Mesenchymal stem cell (in vitro differentiated cells and primary cell): ENCODE measurements around the gene ERMAP.

Experiments used
- DNase-seq: peaks from one replicate; pipeline ENCODE4 v3.0.0-alpha.2; 2013
- H2AFZ ChIP-seq: one replicate; pipeline ENCODE4 v1.6.1; 2013; ENCODE audit warnings: low read depth, mild to moderate bottlenecking, control low read depth, inconsistent platforms, low read length, moderate library complexity
- H2AK5ac ChIP-seq: 2 replicates; pipeline ENCODE4 v1.6.1; 2013; ENCODE audit warnings: low read length, moderate library complexity, mild to moderate bottlenecking, inconsistent platforms; ENCODE audit not compliant: severe bottlenecking
- H2BK120ac ChIP-seq: one replicate; pipeline ENCODE4 v1.6.1; 2013; ENCODE audit warnings: low read depth, mild to moderate bottlenecking, inconsistent platforms, low read length, moderate library complexity
- H2BK12ac ChIP-seq, 2 experiments: one replicate each; pipeline ENCODE4 v1.6.1; 2013; ENCODE audit warnings: inconsistent platforms in 2 of 2, low read length in 2 of 2, mild to moderate bottlenecking in 2 of 2, moderate library complexity in 2 of 2, control low read depth in 1 of 2
- H2BK15ac ChIP-seq: one replicate; pipeline ENCODE4 v1.6.1; 2013; ENCODE audit warnings: mild to moderate bottlenecking, low read depth, inconsistent platforms; ENCODE audit not compliant: poor library complexity, severe bottlenecking
- H2BK5ac ChIP-seq: 2 replicates; pipeline ENCODE4 v1.6.1; 2013; ENCODE audit warnings: low read depth, mild to moderate bottlenecking, low read length, control low read depth, inconsistent platforms; ENCODE audit not compliant: poor library complexity, severe bottlenecking
- H3K14ac ChIP-seq, 2 experiments: one replicate each; pipeline ENCODE4 v1.6.1; 2013; ENCODE audit warnings: inconsistent platforms in 2 of 2, low read length in 2 of 2, control low read depth in 1 of 2, mild to moderate bottlenecking in 1 of 2, moderate library complexity in 1 of 2
- H3K18ac ChIP-seq, 2 experiments: one replicate each; pipeline ENCODE4 v1.6.1; 2013; ENCODE audit warnings: inconsistent platforms in 2 of 2, low read length in 2 of 2, control low read depth in 1 of 2, low read depth in 1 of 2, mild to moderate bottlenecking in 1 of 2
- H3K23ac ChIP-seq, 2 experiments: one replicate each; pipeline ENCODE4 v1.6.1; 2013; ENCODE audit warnings: inconsistent platforms in 2 of 2, low read length in 2 of 2, mild to moderate bottlenecking in 2 of 2, moderate library complexity in 2 of 2, control low read depth in 1 of 2
- H3K27ac ChIP-seq: 2 replicates; pipeline ENCODE4 v1.5.1; 2013; ENCODE audit warnings: mild to moderate bottlenecking, moderate library complexity, low read length, control low read depth, inconsistent platforms; ENCODE audit not compliant: poor library complexity, severe bottlenecking
- H3K27me3 ChIP-seq, 2 experiments: 2 replicates each; pipeline versions ENCODE4 v1.6.1 to v1.7.0; 2013; ENCODE audit warnings: low read length in 2 of 2, mild to moderate bottlenecking in 2 of 2, moderate library complexity in 2 of 2, control low read depth in 1 of 2, inconsistent platforms in 1 of 2; ENCODE audit not compliant: control insufficient read depth in 1 of 2, insufficient read depth in 1 of 2
- H3K36me3 ChIP-seq, 2 experiments: 2 replicates each; pipeline versions ENCODE4 v1.6.1 to v1.7.0; 2013; ENCODE audit warnings: low read length in 2 of 2, control low read depth in 1 of 2, inconsistent platforms in 1 of 2, low read depth in 1 of 2, mild to moderate bottlenecking in 1 of 2; ENCODE audit not compliant: insufficient read depth in 2 of 2, control insufficient read depth in 1 of 2
- H3K4ac ChIP-seq, 2 experiments: one replicate each; pipeline ENCODE4 v1.6.1; 2013; ENCODE audit warnings: inconsistent platforms in 2 of 2, low read length in 2 of 2, mild to moderate bottlenecking in 2 of 2, moderate library complexity in 2 of 2, control low read depth in 1 of 2, low read depth in 1 of 2
- H3K4me1 ChIP-seq: 2 replicates; pipeline ENCODE4 v1.6.1; 2013; ENCODE audit warnings: low read depth, low read length, control low read depth; ENCODE audit not compliant: control insufficient read depth, insufficient read depth
- H3K4me2 ChIP-seq: 2 replicates; pipeline ENCODE4 v1.6.1; 2013; ENCODE audit warnings: low read length, mild to moderate bottlenecking, inconsistent platforms; ENCODE audit not compliant: poor library complexity, severe bottlenecking
- H3K4me3 ChIP-seq, 2 experiments: 2 replicates each; pipeline versions ENCODE4 v1.5.1 to v1.7.0; 2013; ENCODE audit warnings: low read length in 2 of 2, mild to moderate bottlenecking in 2 of 2, control low read depth in 1 of 2, low read depth in 1 of 2; ENCODE audit not compliant: insufficient read depth in 1 of 2
- H3K79me1 ChIP-seq: replicated peaks from 2 replicates; pipeline ENCODE4 v1.6.1; 2013; ENCODE audit warnings: mild to moderate bottlenecking, control low read depth, low read length, inconsistent platforms; ENCODE audit not compliant: poor library complexity, severe bottlenecking
- H3K9ac ChIP-seq: 2 replicates; pipeline ENCODE4 v1.7.0; 2013; ENCODE audit warnings: mild to moderate bottlenecking, low read length, moderate library complexity
- H3K9me3 ChIP-seq: 2 replicates; pipeline ENCODE4 v1.7.0; 2013; ENCODE audit warnings: mild to moderate bottlenecking, low read length; ENCODE audit not compliant: control insufficient read depth
- H4K8ac ChIP-seq: one replicate; pipeline ENCODE4 v1.6.1; 2013; ENCODE audit warnings: inconsistent platforms, mild to moderate bottlenecking, low read length, moderate library complexity
- H4K91ac ChIP-seq: one replicate; pipeline ENCODE4 v1.6.1; 2013; ENCODE audit warnings: mild to moderate bottlenecking, low read length, inconsistent platforms
- WGBS: methylation state at CpG from one replicate; pipeline ENCODE4 v1.1.7; 2013; ENCODE audit warnings: mixed read lengths; 5-methylcytosine and 5-hydroxymethylcytosine counted together

Gene ERMAP

GRCh38 chr1:42817440-42817767 is 482 bp downstream of the ERMAP start:
- Histone ChIP-seq H2AFZ (no peak overlapping the region), H4K8ac (no peak overlapping the region)

GRCh38 chr1:42817976-42818375 is 1.1 kb downstream of the ERMAP start:
- 98% methylated on average over 3 of the region's 3 CpGs for WGBS
- H2AFZ ChIP-seq, result no peak overlapping the region
- no peak overlapping the region for H3K27ac ChIP-seq
- H3K4ac ChIP-seq, result no peak overlapping the region
- no peak overlapping the region for H4K91ac ChIP-seq
- peak overlapping the region; percentile 80 for H3K9ac ChIP-seq
- peaks cover 4 to 8% of the 10 kb centered on the region in 2 experiments for H3K36me3 ChIP-seq
- H3K79me1 ChIP-seq, result peaks cover 17% of the 10 kb centered on the region
- no peak overlapping the region for H2BK15ac ChIP-seq
- DNase-seq, result no peak
- H2BK5ac ChIP-seq, result no peak overlapping the region
- H2BK12ac ChIP-seq, result no peak overlapping the region
- no peak overlapping the region for H3K18ac ChIP-seq
- no peaks in the 10 kb centered on the region for H3K27me3 ChIP-seq
- no peak overlapping the region for H3K4me2 ChIP-seq
- H3K9me3 ChIP-seq, result no peaks in the 10 kb centered on the region
- peaks cover 6% of the 10 kb centered on the region for H3K4me1 ChIP-seq
- H4K8ac ChIP-seq, result no peak overlapping the region
- H3K14ac ChIP-seq, result no peak overlapping the region
- no peak overlapping the region for H2AK5ac ChIP-seq
- no peak overlapping the region for H3K23ac ChIP-seq
- no peak overlapping the region for H2BK120ac ChIP-seq
- peak overlapping the region in 1 of 2 experiments; percentile 76 for H3K4me3 ChIP-seq

More at GRCh38 chr1:42817440-42817767, 482 bp downstream of the ERMAP start:
- WGBS, result under 1% methylated on average over 11 of the region's 13 CpGs
- H2BK15ac ChIP-seq, result no peak overlapping the region
- H3K9me3 ChIP-seq, result no peaks in the 10 kb centered on the region
- no peak overlapping the region for H2BK120ac ChIP-seq
- no peak overlapping the region for H4K91ac ChIP-seq
- H3K79me1 ChIP-seq, result peaks cover 17% of the 10 kb centered on the region
- H3K14ac ChIP-seq, result no peak overlapping the region
- peak overlapping the region; percentile 61 for H3K4me2 ChIP-seq
- peak overlapping the region; percentile 80 for H3K9ac ChIP-seq
- H3K4me1 ChIP-seq, result peaks cover 6% of the 10 kb centered on the region
- peak overlapping the region in 1 of 2 experiments; percentile 76 for H3K4me3 ChIP-seq
- DNase-seq, result no peak
- H3K27me3 ChIP-seq, result no peaks in the 10 kb centered on the region
- H2AK5ac ChIP-seq, result no peak overlapping the region
- no peak overlapping the region for H2BK5ac ChIP-seq
- peaks cover 4 to 9% of the 10 kb centered on the region in 2 experiments for H3K36me3 ChIP-seq
- no peak overlapping the region for H3K18ac ChIP-seq
- H2BK12ac ChIP-seq, result no peak overlapping the region
- no peak overlapping the region for H3K23ac ChIP-seq
- no peak overlapping the region for H3K4ac ChIP-seq
- H3K27ac ChIP-seq, result no peak overlapping the region

GRCh38 chr1:42820813-42821212 is 3.9 kb downstream of the ERMAP start:
- Histone ChIP-seq H3K18ac (no peak overlapping the region), H3K14ac (no peak overlapping the region), H3K4ac (no peak overlapping the region), H3K27me3 (no peaks in the 10 kb centered on the region), H3K4me2 (no peak overlapping the region), H3K23ac (no peak overlapping the region), H2BK120ac (no peak overlapping the region), H4K91ac (no peak overlapping the region), H4K8ac (no peak overlapping the region), H3K27ac (no peak overlapping the region), H3K9ac (peak overlapping the region; percentile 1), H3K9me3 (no peaks in the 10 kb centered on the region), H2AK5ac (no peak overlapping the region), H2AFZ (no peak overlapping the region), H3K4me1 (peaks cover 6% of the 10 kb centered on the region), H2BK12ac (no peak overlapping the region), H3K79me1 (peaks cover 22% of the 10 kb centered on the region), H2BK5ac (no peak overlapping the region), H3K4me3 (no peak overlapping the region), H2BK15ac (no peak overlapping the region), H3K36me3 (peaks cover 3% of the 10 kb centered on the region in 2 experiments)
- DNase-seq, result no peak
- WGBS, result 81% methylated on average over 1 of the region's 1 CpG

GRCh38 chr1:42821690-42822089 is 4.8 kb downstream of the ERMAP start:
- Histone ChIP-seq H3K4me2 (no peak overlapping the region), H2BK120ac (no peak overlapping the region), H3K27me3 (no peaks in the 10 kb centered on the region), H2AK5ac (no peak overlapping the region), H3K79me1 (peaks cover 21% of the 10 kb centered on the region), H3K14ac (no peak overlapping the region), H2BK5ac (no peak overlapping the region), H3K4me1 (peaks cover 1% of the 10 kb centered on the region), H2BK15ac (no peak overlapping the region), H2AFZ (no peak overlapping the region), H3K4me3 (no peak overlapping the region), H3K36me3 (peaks cover 3% of the 10 kb centered on the region in 2 experiments), H2BK12ac (no peak overlapping the region), H3K27ac (no peak overlapping the region), H4K91ac (no peak overlapping the region), H3K9ac (no peak overlapping the region), H3K18ac (no peak overlapping the region), H3K23ac (no peak overlapping the region), H4K8ac (no peak overlapping the region), H3K4ac (no peak overlapping the region), H3K9me3 (no peaks in the 10 kb centered on the region)
- DNase-seq, result no peak
- no CpG with 5 or more reads among the region's 2 CpGs for WGBS
